HG03442 (cell line): ENCODE measurements around the gene OGDH.
"Not testable (repeated sequence)": the region's sequence is repeated elsewhere in the genome, so short reads cannot be mapped to it uniquely, and the experiment has no call there.

Experiments
- ATAC-seq: cut with Tn5 transposase; IDR thresholded peaks from one replicate; pipeline ENCODE4 v1.9.1; 2021; ENCODE audit warnings: mild to moderate bottlenecking, moderate library complexity; ENCODE audit not compliant: unreplicated experiment

The OGDH gene

GRCh38 chr7:44732971-44733370 lies 126.5 kb downstream of the OGDH start:
- ATAC-seq: not testable (repeated sequence)

GRCh38 chr7:44733708-44734481 lies 127.5 kb downstream of the OGDH start:
- ATAC-seq: no peak

GRCh38 chr7:44735403-44736165 lies 129.2 kb downstream of the OGDH start:
- peak; percentile 77 for ATAC-seq

- ATAC-seq: no peak
Measured at GRCh38 chr7:44736896-44737295, 130.5 kb downstream of the OGDH start.

- ATAC-seq: no peak
Measured at GRCh38 chr7:44738051-44738723, 131.8 kb downstream of the OGDH start.

GRCh38 chr7:44738876-44739665 lies 132.6 kb downstream of the OGDH start:
- no peak for ATAC-seq

- ATAC-seq: no peak
Measured at GRCh38 chr7:44740055-44740454, 133.6 kb downstream of the OGDH start.

GRCh38 chr7:44743750-44744149 lies 137.3 kb downstream of the OGDH start:
- no peak for ATAC-seq

- peak; percentile 58 for ATAC-seq
Measured at GRCh38 chr7:44748045-44748947, 141.9 kb downstream of the OGDH start, which contains the start of gene ZMIZ2. Gene ZMIZ2, plus strand, starts transcription at chr7:44748847. Its CDS starts 7,403 bp downstream, at chr7:44756250.

GRCh38 chr7:44748948-44749731 lies 142.7 kb downstream of the OGDH start:
- ATAC-seq: peak; percentile 21

GRCh38 chr7:44749992-44750391 lies 143.6 kb downstream of the OGDH start:
- no peak for ATAC-seq

GRCh38 chr7:44750424-44750823 lies 144.0 kb downstream of the OGDH start:
- ATAC-seq: no peak

GRCh38 chr7:44750921-44751571 lies 144.6 kb downstream of the OGDH start:
- peak; percentile 61 for ATAC-seq

- no peak for ATAC-seq
Measured at GRCh38 chr7:44752822-44753221, 146.4 kb downstream of the OGDH start.

- ATAC-seq: no peak
Measured at GRCh38 chr7:44754802-44755697, 148.6 kb downstream of the OGDH start.

- no peak for ATAC-seq
Measured at GRCh38 chr7:44755698-44756627, 149.5 kb downstream of the OGDH start.
